ENCODE measurements around the gene PLCG2.
"Not testable (repeated sequence)": the region's sequence is repeated elsewhere in the genome, so short reads cannot be mapped to it uniquely, and the experiment has no call there.

The PLCG2 gene

GRCh38 chr16:81754858-81755257 lies 24.2 kb upstream of the PLCG2 start:
- H3K27ac ChIP-seq (ENCODE audit: low read depth, low read length, severe bottlenecking): no peak overlapping the region

GRCh38 chr16:81755915-81756614 lies 23.0 kb upstream of the PLCG2 start:
- Histone ChIP-seq H3K27ac (ENCODE audit: low read depth, low read length, severe bottlenecking) (no peak overlapping the region), H3K4me3 (ENCODE audit: extremely low read depth, insufficient read depth, low read length, poor library complexity, severe bottlenecking) (no peak overlapping the region), H3K4me1 (ENCODE audit: control insufficient read depth, insufficient read depth, low read length, poor library complexity, severe bottlenecking) (peaks cover 16% of the 10 kb centered on the region), H3K9me3 (ENCODE audit: control insufficient read depth, low read length) (no peaks in the 10 kb centered on the region), H3K36me3 (ENCODE audit: control insufficient read depth, insufficient read depth, low read length) (no peaks in the 10 kb centered on the region)
- WGBS, 2 experiments (ENCODE audit: insufficient coverage in 2 of 2): 87 to 88% methylated on average over 9 to 10 of the region's 13 CpGs

More at GRCh38 chr16:81754858-81755257, 24.2 kb upstream of the PLCG2 start:
- Histone ChIP-seq H3K4me1 (ENCODE audit: control insufficient read depth, insufficient read depth, low read length, poor library complexity, severe bottlenecking) (peaks cover 16% of the 10 kb centered on the region), H3K9me3 (ENCODE audit: control insufficient read depth, low read length) (no peaks in the 10 kb centered on the region), H3K36me3 (ENCODE audit: control insufficient read depth, insufficient read depth, low read length) (no peaks in the 10 kb centered on the region), H3K4me3 (ENCODE audit: extremely low read depth, insufficient read depth, low read length, poor library complexity, severe bottlenecking) (no peak overlapping the region)
- WGBS, 2 experiments (ENCODE audit: insufficient coverage in 2 of 2): 83% methylated on average over 1 of the region's 1 CpG; no CpG with 5 or more reads in 1 of the 2 experiments

GRCh38 chr16:81756615-81757356 lies 22.3 kb upstream of the PLCG2 start:
- 88 to 92% methylated on average over 8 to 9 of the region's 9 CpGs for WGBS, 2 experiments (ENCODE audit: insufficient coverage in 2 of 2)
- H3K27ac ChIP-seq (ENCODE audit: low read depth, low read length, severe bottlenecking): no peak overlapping the region
- H3K36me3 ChIP-seq (ENCODE audit: control insufficient read depth, insufficient read depth, low read length): no peaks in the 10 kb centered on the region

DNA sequence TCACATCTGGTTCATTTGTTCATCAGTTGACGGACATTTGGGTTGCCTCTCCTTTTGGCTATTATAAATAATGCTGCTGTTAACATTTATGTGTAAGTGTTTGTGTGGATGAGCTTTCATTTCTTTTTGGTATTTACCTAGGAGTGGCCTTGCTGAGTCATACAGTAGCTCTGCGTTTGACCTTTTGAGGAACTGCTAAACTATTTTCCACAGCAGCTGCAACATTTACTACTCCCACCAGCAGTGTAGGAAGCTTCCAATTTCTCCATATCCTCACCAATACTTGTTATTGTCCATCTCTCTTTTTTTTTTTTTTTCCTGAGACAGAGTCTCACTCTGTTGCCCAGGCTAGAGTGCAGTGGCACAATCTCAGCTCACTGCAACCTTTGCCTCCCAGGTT lies 20.7 kb upstream of the PLCG2 start:
- Histone ChIP-seq H3K27ac (ENCODE audit: low read depth, low read length, severe bottlenecking) (no peak overlapping the region), H3K36me3 (ENCODE audit: control insufficient read depth, insufficient read depth, low read length) (no peaks in the 10 kb centered on the region), H3K9me3 (ENCODE audit: control insufficient read depth, low read length) (no peaks in the 10 kb centered on the region), H3K4me1 (ENCODE audit: control insufficient read depth, insufficient read depth, low read length, poor library complexity, severe bottlenecking) (peaks cover 16% of the 10 kb centered on the region), H3K4me3 (ENCODE audit: extremely low read depth, insufficient read depth, low read length, poor library complexity, severe bottlenecking) (no peak overlapping the region)
- 78 to 100% methylated on average over 1 of the region's 2 CpGs for WGBS, 2 experiments (ENCODE audit: insufficient coverage in 2 of 2)

More at GRCh38 chr16:81756615-81757356, 22.3 kb upstream of the PLCG2 start:
- no peak overlapping the region for H3K4me3 ChIP-seq (ENCODE audit: extremely low read depth, insufficient read depth, low read length, poor library complexity, severe bottlenecking)
- H3K9me3 ChIP-seq (ENCODE audit: control insufficient read depth, low read length): no peaks in the 10 kb centered on the region
- peaks cover 16% of the 10 kb centered on the region for H3K4me1 ChIP-seq (ENCODE audit: control insufficient read depth, insufficient read depth, low read length, poor library complexity, severe bottlenecking)

DNA sequence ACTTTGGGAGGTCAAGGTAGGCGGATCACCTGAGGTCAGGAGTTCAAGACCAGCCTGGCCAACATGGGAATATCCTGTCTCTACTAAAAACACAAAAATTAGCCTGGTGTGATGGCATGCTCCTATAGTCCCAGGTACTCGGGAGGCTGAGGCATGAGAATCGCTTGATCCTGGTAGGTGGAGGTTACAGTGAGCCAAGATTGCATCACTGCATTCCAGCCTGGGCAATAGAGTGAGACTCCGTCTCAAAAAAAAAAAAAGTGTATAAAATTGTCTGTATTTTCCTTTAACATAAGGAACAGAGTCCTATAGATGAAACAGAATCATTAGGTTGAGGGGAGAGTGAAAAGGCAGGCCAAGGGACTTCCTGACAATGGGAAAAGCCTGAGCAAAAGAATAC lies 16.8 kb upstream of the PLCG2 start:
- not testable (repeated sequence) for H3K27ac ChIP-seq (ENCODE audit: low read depth, low read length, severe bottlenecking); H3K4me3 ChIP-seq (ENCODE audit: extremely low read depth, insufficient read depth, low read length, poor library complexity, severe bottlenecking); H3K4me1 ChIP-seq (ENCODE audit: control insufficient read depth, insufficient read depth, low read length, poor library complexity, severe bottlenecking); H3K36me3 ChIP-seq (ENCODE audit: control insufficient read depth, insufficient read depth, low read length); H3K9me3 ChIP-seq (ENCODE audit: control insufficient read depth, low read length)
- 80 to 89% methylated on average over 3 of the region's 4 CpGs for WGBS, 2 experiments (ENCODE audit: insufficient coverage in 2 of 2)

DNA sequence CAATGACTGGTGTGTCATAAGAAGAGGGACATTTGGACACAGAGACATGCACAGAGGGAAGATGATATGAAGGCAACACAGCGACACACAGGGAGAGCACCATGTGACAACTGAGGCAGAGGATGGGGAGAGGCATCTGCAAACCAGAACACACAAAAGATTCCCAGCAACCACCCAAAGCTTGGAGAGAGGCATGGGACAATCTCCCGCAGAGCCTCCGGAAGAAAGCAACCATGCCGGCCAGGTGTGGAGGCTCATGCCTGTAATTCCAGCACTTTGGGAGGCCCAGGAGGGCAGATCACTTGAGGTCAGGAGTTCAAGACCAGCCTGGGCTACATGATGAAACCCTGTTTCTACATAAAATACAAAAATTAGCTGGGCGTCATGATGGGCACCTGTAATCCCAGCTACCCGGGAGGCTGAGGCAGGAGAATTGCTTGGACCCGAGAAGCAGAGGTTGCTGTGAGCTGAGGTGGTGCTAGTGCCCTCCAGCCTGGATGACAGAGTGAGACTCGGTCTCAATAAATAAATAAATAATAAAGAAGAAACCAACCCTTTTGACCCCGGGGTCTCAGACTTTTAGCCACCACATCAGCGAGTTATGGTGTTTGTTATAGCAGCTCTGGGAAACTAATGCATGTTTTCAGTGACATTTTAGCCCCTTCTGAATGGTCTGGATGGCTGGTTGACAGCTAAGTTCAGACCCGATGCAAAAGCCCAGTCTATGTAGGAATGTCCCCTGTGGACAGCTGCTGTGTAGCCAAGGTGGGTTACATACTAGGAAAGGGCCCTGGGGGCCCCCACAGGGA lies 13.8 kb upstream of the PLCG2 start:
- Histone ChIP-seq H3K27ac (ENCODE audit: low read depth, low read length, severe bottlenecking) (no peak overlapping the region), H3K4me3 (ENCODE audit: extremely low read depth, insufficient read depth, low read length, poor library complexity, severe bottlenecking) (no peak overlapping the region), H3K4me1 (ENCODE audit: control insufficient read depth, insufficient read depth, low read length, poor library complexity, severe bottlenecking) (no peaks in the 10 kb centered on the region), H3K9me3 (ENCODE audit: control insufficient read depth, low read length) (no peaks in the 10 kb centered on the region), H3K36me3 (ENCODE audit: control insufficient read depth, insufficient read depth, low read length) (no peaks in the 10 kb centered on the region)
- 88 to 93% methylated on average over 9 to 10 of the region's 11 CpGs for WGBS, 2 experiments (ENCODE audit: insufficient coverage in 2 of 2)

- Histone ChIP-seq H3K4me1 (ENCODE audit: control insufficient read depth, insufficient read depth, low read length, poor library complexity, severe bottlenecking) (no peaks in the 10 kb centered on the region), H3K4me3 (ENCODE audit: extremely low read depth, insufficient read depth, low read length, poor library complexity, severe bottlenecking) (no peak overlapping the region), H3K36me3 (ENCODE audit: control insufficient read depth, insufficient read depth, low read length) (no peaks in the 10 kb centered on the region), H3K27ac (ENCODE audit: low read depth, low read length, severe bottlenecking) (no peak overlapping the region), H3K9me3 (ENCODE audit: control insufficient read depth, low read length) (no peaks in the 10 kb centered on the region)
Measured at GRCh38 chr16:81765969-81766368, 13.1 kb upstream of the PLCG2 start.

DNA sequence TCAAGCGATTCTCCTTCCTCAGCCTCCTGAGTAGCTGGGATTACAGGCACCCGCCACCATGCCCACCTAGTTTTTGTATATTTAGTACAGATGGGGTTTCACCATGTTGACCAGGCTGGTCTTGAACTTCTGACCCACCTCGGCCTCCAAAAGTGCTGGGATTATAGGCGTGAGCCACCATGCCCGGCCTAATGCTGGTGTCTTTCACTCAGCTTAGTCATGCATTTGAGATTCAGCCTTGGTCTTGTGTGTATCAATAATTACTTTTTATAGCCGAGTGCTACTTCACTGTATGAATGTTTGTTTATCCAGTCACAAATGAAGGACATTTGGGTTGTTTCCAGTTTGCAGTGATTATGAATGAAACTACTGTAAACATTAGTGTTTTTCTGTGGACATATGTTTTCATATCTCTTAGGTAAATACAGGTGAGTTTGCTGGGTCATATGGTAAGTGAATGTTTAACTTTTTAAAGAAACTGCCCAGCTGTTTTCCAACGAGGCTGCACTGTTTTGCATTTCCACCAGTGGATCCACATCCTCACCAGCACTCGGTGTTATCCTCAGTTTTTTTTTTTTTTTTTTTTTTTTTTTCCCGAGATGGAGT lies 11.0 kb upstream of the PLCG2 start:
- H3K4me3 ChIP-seq (ENCODE audit: extremely low read depth, insufficient read depth, low read length, poor library complexity, severe bottlenecking): no peak overlapping the region
- WGBS, 2 experiments (ENCODE audit: insufficient coverage in 2 of 2): 86 to 94% methylated on average over 3 to 6 of the region's 9 CpGs
- no peaks in the 10 kb centered on the region for H3K4me1 ChIP-seq (ENCODE audit: control insufficient read depth, insufficient read depth, low read length, poor library complexity, severe bottlenecking)
- no peaks in the 10 kb centered on the region for H3K9me3 ChIP-seq (ENCODE audit: control insufficient read depth, low read length)
- no peaks in the 10 kb centered on the region for H3K36me3 ChIP-seq (ENCODE audit: control insufficient read depth, insufficient read depth, low read length)
- H3K27ac ChIP-seq (ENCODE audit: low read depth, low read length, severe bottlenecking): no peak overlapping the region

- Histone ChIP-seq H3K27ac (ENCODE audit: low read depth, low read length, severe bottlenecking) (no peak overlapping the region), H3K4me1 (ENCODE audit: control insufficient read depth, insufficient read depth, low read length, poor library complexity, severe bottlenecking) (no peaks in the 10 kb centered on the region), H3K9me3 (ENCODE audit: control insufficient read depth, low read length) (no peaks in the 10 kb centered on the region), H3K36me3 (ENCODE audit: control insufficient read depth, insufficient read depth, low read length) (no peaks in the 10 kb centered on the region), H3K4me3 (ENCODE audit: extremely low read depth, insufficient read depth, low read length, poor library complexity, severe bottlenecking) (no peak overlapping the region)
- 92 to 100% methylated on average over 2 of the region's 7 CpGs for WGBS, 2 experiments (ENCODE audit: insufficient coverage in 2 of 2)
Measured at GRCh38 chr16:81770008-81770407, 9.1 kb upstream of the PLCG2 start.

DNA sequence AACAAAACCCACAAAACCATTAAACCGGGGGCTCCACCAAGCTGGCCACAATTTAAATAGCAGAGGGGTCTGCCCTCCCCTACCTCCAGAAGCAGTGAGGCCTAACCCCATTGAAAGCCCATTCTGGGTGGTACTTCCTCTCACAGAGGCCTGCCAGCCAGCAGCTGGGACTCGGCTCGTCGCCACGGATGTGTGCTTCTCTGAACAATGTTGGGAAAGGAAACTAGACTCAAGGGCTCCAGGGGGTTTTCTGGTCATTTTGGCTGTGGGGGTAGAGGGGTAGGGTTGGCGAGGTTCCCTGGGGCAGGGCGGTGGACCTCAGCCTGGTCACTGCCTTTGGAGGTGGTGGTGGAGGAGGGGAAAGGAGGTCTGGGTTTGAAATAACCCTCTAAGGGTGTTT lies 4.7 kb upstream of the PLCG2 start:
- Histone ChIP-seq H3K27ac (ENCODE audit: low read depth, low read length, severe bottlenecking) (no peak overlapping the region), H3K4me1 (ENCODE audit: control insufficient read depth, insufficient read depth, low read length, poor library complexity, severe bottlenecking) (no peaks in the 10 kb centered on the region), H3K4me3 (ENCODE audit: extremely low read depth, insufficient read depth, low read length, poor library complexity, severe bottlenecking) (no peak overlapping the region), H3K9me3 (ENCODE audit: control insufficient read depth, low read length) (no peaks in the 10 kb centered on the region), H3K36me3 (ENCODE audit: control insufficient read depth, insufficient read depth, low read length) (no peaks in the 10 kb centered on the region)
- 84 to 88% methylated on average over 3 to 6 of the region's 7 CpGs for WGBS, 2 experiments (ENCODE audit: insufficient coverage in 2 of 2)

Data from mesodermal cell (in vitro differentiated cells).